H9 (cell line): ENCODE data around the gene MBTPS1. TPM values are rescaled to one million over a fixed set of nuclear protein-coding genes. Genes with fewer than 3 reads are reported as not detected.

Experiments used
- DNase-seq: peaks from one replicate; pipeline ENCODE4 v3.0.0-alpha.2; 2017
- H2AFZ ChIP-seq: one replicate; pipeline ENCODE4 v1.6.1; 2013; ENCODE audit warnings: mild to moderate bottlenecking, low read length, control low read depth, moderate library complexity
- H2AK5ac ChIP-seq: 2 replicates; pipeline ENCODE4 v1.6.1; 2013; ENCODE audit warnings: low read length, control low read depth, mixed read lengths; ENCODE audit not compliant: insufficient read length
- H2BK120ac ChIP-seq: one replicate; pipeline ENCODE4 v1.6.1; 2013; ENCODE audit warnings: low read depth, mild to moderate bottlenecking, low read length, control low read depth, inconsistent platforms; ENCODE audit not compliant: poor library complexity, severe bottlenecking
- H2BK12ac ChIP-seq: 2 replicates; pipeline ENCODE4 v1.6.1; 2013; ENCODE audit warnings: low read length, control low read depth, mixed read lengths, low read depth; ENCODE audit not compliant: insufficient read length
- H2BK15ac ChIP-seq: 2 replicates; pipeline ENCODE4 v1.6.1; 2013; ENCODE audit warnings: low read depth, low read length, control low read depth
- H2BK20ac ChIP-seq: one replicate; pipeline ENCODE4 v1.6.1; 2013; ENCODE audit warnings: low read depth, mild to moderate bottlenecking, low read length, control low read depth, inconsistent platforms; ENCODE audit not compliant: poor library complexity, severe bottlenecking
- H2BK5ac ChIP-seq: 2 replicates; pipeline ENCODE4 v1.6.1; 2013; ENCODE audit warnings: low read length, control low read depth, mixed read lengths; ENCODE audit not compliant: insufficient read length
- H3K14ac ChIP-seq: 2 replicates; pipeline ENCODE4 v1.6.1; 2013; ENCODE audit warnings: low read length, control low read depth; ENCODE audit not compliant: insufficient read depth
- H3K18ac ChIP-seq: 2 replicates; pipeline ENCODE4 v1.6.1; 2013; ENCODE audit warnings: low read depth, mild to moderate bottlenecking, mixed read lengths, low read length, control low read depth; ENCODE audit not compliant: insufficient read length
- H3K23ac ChIP-seq: 2 replicates; pipeline ENCODE4 v1.6.1; 2013; ENCODE audit warnings: low read length, control low read depth, mixed read lengths, low read depth; ENCODE audit not compliant: insufficient read length
- H3K23me2 ChIP-seq: 2 replicates; pipeline ENCODE4 v1.6.1; 2013; ENCODE audit warnings: low read depth, mild to moderate bottlenecking, mixed read lengths, low read length, control low read depth; ENCODE audit not compliant: insufficient read length, poor library complexity, severe bottlenecking
- H3K27ac ChIP-seq: 2 replicates; pipeline ENCODE4 v1.5.1; 2013; ENCODE audit warnings: low read length, control low read depth, mixed read lengths, low read depth; ENCODE audit not compliant: insufficient read length
- H3K27me3 ChIP-seq: 2 replicates; pipeline ENCODE4 v1.6.1; 2013; ENCODE audit warnings: low read length, control low read depth, inconsistent platforms; ENCODE audit not compliant: insufficient read depth
- H3K4ac ChIP-seq: 2 replicates; pipeline ENCODE4 v1.6.1; 2013; ENCODE audit warnings: low read depth, mild to moderate bottlenecking, control low read depth, inconsistent platforms, low read length, moderate library complexity
- H3K4me1 ChIP-seq: 2 replicates; pipeline ENCODE4 v1.6.1; 2013; ENCODE audit warnings: low read length, control low read depth, inconsistent platforms; ENCODE audit not compliant: insufficient read depth
- H3K4me2 ChIP-seq: 2 replicates; pipeline ENCODE4 v1.6.1; 2013; ENCODE audit warnings: low read length, control low read depth, mixed read lengths; ENCODE audit not compliant: insufficient read length, insufficient read depth
- H3K56ac ChIP-seq: 2 replicates; pipeline ENCODE4 v1.6.1; 2013; ENCODE audit warnings: low read depth, mild to moderate bottlenecking, mixed read lengths, low read length, control low read depth; ENCODE audit not compliant: insufficient read length
- H3K79me1 ChIP-seq: 2 replicates; pipeline ENCODE4 v1.6.1; 2013; ENCODE audit warnings: low read depth, mild to moderate bottlenecking, moderate library complexity, low read length, control low read depth, inconsistent platforms; ENCODE audit not compliant: insufficient read depth, poor library complexity, severe bottlenecking
- H3K79me2 ChIP-seq: 2 replicates; pipeline ENCODE4 v1.6.1; 2013; ENCODE audit warnings: low read length, control low read depth, inconsistent platforms; ENCODE audit not compliant: insufficient read depth
- H3K9ac ChIP-seq: 2 replicates; pipeline ENCODE4 v1.6.1; 2013; ENCODE audit warnings: low read length, control low read depth, mixed read lengths; ENCODE audit not compliant: insufficient read length; ENCODE audit errors: extremely low read depth
- H3K9me3 ChIP-seq: one replicate; pipeline ENCODE4 v1.6.1; 2013; ENCODE audit warnings: low read depth, low read length, inconsistent platforms; ENCODE audit not compliant: control insufficient read depth
- H3T11ph ChIP-seq: one replicate; pipeline ENCODE4 v1.6.1; 2013; ENCODE audit warnings: mild to moderate bottlenecking, low read length, control low read depth, inconsistent platforms
- H4K20me1 ChIP-seq: one replicate; pipeline ENCODE4 v1.6.1; 2013; ENCODE audit not compliant: control insufficient read depth, insufficient read length, insufficient read depth
- H4K5ac ChIP-seq: 2 replicates; pipeline ENCODE4 v1.6.1; 2013; ENCODE audit warnings: low read depth, mild to moderate bottlenecking, mixed read lengths, low read length, control low read depth; ENCODE audit not compliant: insufficient read length
- H4K8ac ChIP-seq: replicated peaks from 2 replicates; pipeline ENCODE4 v1.6.1; 2013; ENCODE audit warnings: low read length, control low read depth, mixed read lengths, low read depth; ENCODE audit not compliant: insufficient read length
- H4K91ac ChIP-seq: 2 replicates; pipeline ENCODE4 v1.6.1; 2013; ENCODE audit warnings: low read depth, mild to moderate bottlenecking, moderate library complexity, mixed read lengths, low read length, control low read depth; ENCODE audit not compliant: insufficient read length
- H3K27ac Mint-ChIP-seq, 3 experiments: 2 replicates in 2 of 3; 3 replicates in 1 of 3; pipeline ENCODE4 v1.8.0; 2020 to 2021; ENCODE audit warnings: mixed read lengths in 3 of 3, mild to moderate bottlenecking in 1 of 3, moderate library complexity in 1 of 3
- H3K27me3 Mint-ChIP-seq: 2 replicates; pipeline ENCODE4 v1.8.0; 2021; ENCODE audit warnings: low read depth, mild to moderate bottlenecking, moderate library complexity, mixed read lengths
- H3K36me3 Mint-ChIP-seq, 3 experiments: 2 replicates in 2 of 3; 3 replicates in 1 of 3; pipeline ENCODE4 v1.8.0; 2020 to 2021; ENCODE audit warnings: low read depth in 3 of 3, mixed read lengths in 3 of 3; ENCODE audit not compliant: insufficient read depth in 1 of 3
- H3K4me1 Mint-ChIP-seq, 2 experiments: 2 replicates each; pipeline ENCODE4 v1.8.0; 2020; ENCODE audit warnings: mixed read lengths in 2 of 2
- H3K4me3 Mint-ChIP-seq, 2 experiments: 2 replicates in 1 of 2; 3 replicates in 1 of 2; pipeline ENCODE4 v1.8.0; 2020 to 2021; ENCODE audit warnings: mild to moderate bottlenecking in 2 of 2, mixed read lengths in 2 of 2, moderate library complexity in 1 of 2
- H3K9me3 Mint-ChIP-seq, 2 experiments: 2 replicates in 1 of 2; 3 replicates in 1 of 2; pipeline ENCODE4 v1.8.0; 2020; ENCODE audit warnings: mild to moderate bottlenecking in 2 of 2, mixed read lengths in 2 of 2, moderate library complexity in 1 of 2
- WGBS: extraction: QIAGEN DNeasy Blood & Tissue Kit; methylation state at CpG from one replicate; pipeline ENCODE4 v1.1.7; 2013; ENCODE audit warnings: missing lambda C conversion rate, low lambda C conversion rate, mixed read lengths; ENCODE audit not compliant: insufficient read length; ENCODE audit errors: extremely low coverage; 5-methylcytosine and 5-hydroxymethylcytosine counted together
- total RNA-seq: library from RNA; stranded (reverse); gene quantifications from 2 replicates; pipeline ENCODE4 v1.2.1, GENCODE V29; 2021
- TF ChIP-seq, protein P1 (sequence below): fragments of 200-600 bp; sonication (generic); conservative IDR thresholded peaks from 3 replicates; pipeline ENCODE4 v1.8.0; 2021; ENCODE audit warnings: antibody characterized with exemption, mild to moderate bottlenecking

The MBTPS1 gene
- total RNA-seq, 1 experiment from 2014 or later, result 48.7 TPM

GRCh38 chr16:84138500-84138823 is 21.7 kb upstream of the MBTPS1 start:
- H2BK12ac ChIP-seq, result no peak overlapping the region
- no peak overlapping the region for H3T11ph ChIP-seq
- H3K4me2 ChIP-seq, result peak overlapping the region; percentile 23
- no peaks in the 10 kb centered on the region for H3K27me3 Mint-ChIP-seq
- peaks cover 6 to 18% (median 14%) of the 10 kb centered on the region in 3 experiments; a peak in 6 of 7 replicates for H3K36me3 Mint-ChIP-seq
- H2AFZ ChIP-seq, result no peak overlapping the region
- no peak overlapping the region for H3K27ac ChIP-seq
- peaks cover 10% of the 10 kb centered on the region; the same call in 1 of the 2 replicates for H3K79me2 ChIP-seq
- no peaks in the 10 kb centered on the region for H3K23me2 ChIP-seq
- no peak overlapping the region for H4K5ac ChIP-seq
- no peak overlapping the region for H2BK5ac ChIP-seq
- H3K4me1 ChIP-seq, result peaks cover 7% of the 10 kb centered on the region; the same call in 1 of the 2 replicates
- H3K27me3 ChIP-seq, result no peaks in the 10 kb centered on the region
- no peak overlapping the region for H4K91ac ChIP-seq
- no peak overlapping the region for H2BK120ac ChIP-seq
- no peak overlapping the region for H3K4me3 Mint-ChIP-seq
- no peak overlapping the region for H3K56ac ChIP-seq
- H3K9me3 ChIP-seq, result no peaks in the 10 kb centered on the region
- no peak overlapping the region for H2BK20ac ChIP-seq
- no peak overlapping the region for H3K18ac ChIP-seq
- no peak overlapping the region for H3K23ac ChIP-seq
- DNase-seq, result no peak
- TF ChIP-seq, protein P1, sequence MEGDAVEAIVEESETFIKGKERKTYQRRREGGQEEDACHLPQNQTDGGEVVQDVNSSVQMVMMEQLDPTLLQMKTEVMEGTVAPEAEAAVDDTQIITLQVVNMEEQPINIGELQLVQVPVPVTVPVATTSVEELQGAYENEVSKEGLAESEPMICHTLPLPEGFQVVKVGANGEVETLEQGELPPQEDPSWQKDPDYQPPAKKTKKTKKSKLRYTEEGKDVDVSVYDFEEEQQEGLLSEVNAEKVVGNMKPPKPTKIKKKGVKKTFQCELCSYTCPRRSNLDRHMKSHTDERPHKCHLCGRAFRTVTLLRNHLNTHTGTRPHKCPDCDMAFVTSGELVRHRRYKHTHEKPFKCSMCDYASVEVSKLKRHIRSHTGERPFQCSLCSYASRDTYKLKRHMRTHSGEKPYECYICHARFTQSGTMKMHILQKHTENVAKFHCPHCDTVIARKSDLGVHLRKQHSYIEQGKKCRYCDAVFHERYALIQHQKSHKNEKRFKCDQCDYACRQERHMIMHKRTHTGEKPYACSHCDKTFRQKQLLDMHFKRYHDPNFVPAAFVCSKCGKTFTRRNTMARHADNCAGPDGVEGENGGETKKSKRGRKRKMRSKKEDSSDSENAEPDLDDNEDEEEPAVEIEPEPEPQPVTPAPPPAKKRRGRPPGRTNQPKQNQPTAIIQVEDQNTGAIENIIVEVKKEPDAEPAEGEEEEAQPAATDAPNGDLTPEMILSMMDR, result no peak
- H3K9ac ChIP-seq, result peak overlapping the region; percentile 9
- peaks cover 53 to 54% of the 10 kb centered on the region in 2 experiments for H3K4me1 Mint-ChIP-seq
- no peak overlapping the region; a peak in 2 of 7 replicates for H3K27ac Mint-ChIP-seq
- no peak overlapping the region for H2AK5ac ChIP-seq
- H4K20me1 ChIP-seq, result no peaks in the 10 kb centered on the region
- H3K4ac ChIP-seq, result no peak overlapping the region
- H2BK15ac ChIP-seq, result no peak overlapping the region
- no peak overlapping the region for H4K8ac ChIP-seq
- peaks cover 0 to 9% of the 10 kb centered on the region in 2 experiments; a peak in 1 of 5 replicates for H3K9me3 Mint-ChIP-seq
- WGBS, result no CpG with 5 or more reads among the region's 2 CpGs
- H3K14ac ChIP-seq, result no peak overlapping the region
- peaks cover 7% of the 10 kb centered on the region for H3K79me1 ChIP-seq
